ENCODE measurements around the gene SLC38A9.

The SLC38A9 gene

DNA sequence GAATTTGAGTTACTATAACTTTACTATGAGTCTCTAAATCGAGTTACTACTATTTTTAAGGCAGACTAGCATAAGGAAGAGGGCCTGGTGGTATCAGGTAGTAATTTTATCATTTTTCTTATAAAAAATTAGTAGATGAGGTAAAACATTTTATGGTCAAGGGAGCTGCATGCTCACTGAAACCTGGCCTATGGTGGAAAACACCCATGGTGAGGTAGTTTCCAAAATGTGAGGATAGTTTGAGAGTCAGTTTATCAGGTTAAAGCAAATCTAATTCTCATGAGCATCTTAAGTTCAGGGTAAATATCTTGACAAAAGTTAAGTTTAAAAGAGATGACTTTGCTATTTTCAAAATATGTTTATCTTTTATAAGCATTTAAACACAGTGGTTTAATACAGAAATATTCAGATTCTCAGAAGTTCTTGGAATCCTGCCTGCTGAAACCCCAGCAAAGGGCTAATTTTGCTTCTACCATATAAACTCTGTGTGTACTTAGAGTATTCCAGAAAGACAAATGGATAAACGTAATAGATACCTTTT is 35.7 kb upstream of the SLC38A9 start:
- TF ChIP-seq CTCF (IDR thresholded peaks at IDR 0.05) (no peak), ZFX (IDR thresholded peaks at IDR 0.05; ENCODE audit: borderline replicate concordance) (no peak)
- no peak overlapping the region for H3K27ac ChIP-seq

DNA sequence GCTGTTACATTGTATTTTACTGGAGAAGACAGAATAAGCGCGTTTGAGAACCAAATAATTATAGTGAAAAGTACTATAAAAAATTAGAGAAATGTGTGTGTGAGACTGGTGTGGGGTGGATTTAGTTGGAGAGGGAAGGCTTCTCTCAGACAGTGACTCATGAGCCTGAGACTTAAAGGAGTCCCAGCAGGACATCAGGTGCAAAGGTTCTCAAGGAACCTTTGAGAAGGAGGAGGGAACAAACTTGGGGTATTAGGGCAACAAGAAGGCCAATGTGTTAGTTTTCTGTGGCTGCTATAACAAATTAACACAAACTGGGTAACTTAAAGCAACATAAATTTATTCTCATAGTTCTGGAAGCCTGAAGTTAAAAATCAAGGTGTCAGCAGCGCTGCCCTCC is 30.7 kb upstream of the SLC38A9 start:
- no peak for TF ChIP-seq CTCF (IDR thresholded peaks at IDR 0.05)
- TF ChIP-seq ZFX (IDR thresholded peaks at IDR 0.05; ENCODE audit: borderline replicate concordance): no peak
- no peak overlapping the region for H3K27ac ChIP-seq

DNA sequence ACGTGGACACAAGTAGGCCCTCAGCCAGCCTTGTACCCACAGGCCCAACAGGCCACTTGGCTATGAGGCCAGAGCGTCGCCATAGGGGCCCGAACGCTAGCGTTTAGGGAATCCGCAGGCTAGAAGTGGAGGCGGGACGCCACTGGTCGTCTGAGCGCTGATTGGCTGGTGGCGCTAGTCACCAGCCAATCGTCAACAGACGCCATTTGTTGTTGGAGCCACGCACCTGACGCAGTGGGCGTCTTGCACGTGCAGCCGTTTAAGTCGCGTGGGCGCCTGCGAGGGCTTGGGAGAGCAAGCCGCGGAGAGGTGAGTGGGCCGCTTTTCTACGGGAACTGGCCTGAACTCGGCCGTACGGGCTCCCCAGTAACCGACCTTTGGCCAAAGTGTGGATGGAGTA is 25.7 kb upstream of the SLC38A9 start, which contains the start of gene DDX4:
Gene DDX4 (plus strand): TSS at position 269 of the 400 bp plus-strand sequence. CDS start 903 bp downstream, outside the sequence.
- TF ChIP-seq CTCF (IDR thresholded peaks at IDR 0.05): no peak
- TF ChIP-seq ZFX (IDR thresholded peaks at IDR 0.05; ENCODE audit: borderline replicate concordance): no peak
- H3K27ac ChIP-seq: no peak within 1 kb of the TSS

- no peak overlapping the region for H3K27ac ChIP-seq
- TF ChIP-seq CTCF (IDR thresholded peaks at IDR 0.05): no peak
- TF ChIP-seq ZFX (IDR thresholded peaks at IDR 0.05; ENCODE audit: borderline replicate concordance): no peak
These were observed 22.5 kb upstream of the SLC38A9 start for GRCh38 chr5:55734658-55735057.

DNA sequence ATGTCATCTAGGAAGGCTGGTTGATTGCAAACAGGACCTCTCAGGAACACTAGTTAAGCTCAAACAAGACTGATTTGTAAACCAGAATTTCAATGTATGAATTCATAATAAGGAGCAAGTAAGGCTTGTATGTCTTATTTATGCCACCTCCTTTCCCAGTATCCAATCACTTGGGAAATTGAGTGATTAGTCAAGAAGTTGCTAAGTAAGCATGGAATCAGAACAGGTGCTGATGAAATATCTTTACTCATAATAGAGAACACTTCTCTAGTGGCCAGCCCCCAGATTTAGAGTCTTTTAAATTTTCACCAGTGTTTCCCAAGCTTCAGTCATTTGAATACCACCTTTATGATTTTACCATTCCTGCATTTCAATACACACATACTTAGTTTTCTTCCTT is 20.5 kb upstream of the SLC38A9 start:
- no peak overlapping the region for H3K27ac ChIP-seq
- TF ChIP-seq ZFX (IDR thresholded peaks at IDR 0.05; ENCODE audit: borderline replicate concordance) (no peak), CTCF (IDR thresholded peaks at IDR 0.05) (no peak)

- H3K27ac ChIP-seq: no peak overlapping the region
- TF ChIP-seq ZFX (IDR thresholded peaks at IDR 0.05; ENCODE audit: borderline replicate concordance) (no peak), CTCF (IDR thresholded peaks at IDR 0.05) (no peak)
These were observed 19.7 kb upstream of the SLC38A9 start for GRCh38 chr5:55731848-55732247.

GRCh38 chr5:55724281-55724680 is 12.2 kb upstream of the SLC38A9 start:
- no peak overlapping the region for H3K27ac ChIP-seq
- TF ChIP-seq CTCF (IDR thresholded peaks at IDR 0.05) (no peak), ZFX (IDR thresholded peaks at IDR 0.05; ENCODE audit: borderline replicate concordance) (no peak)
